ENCODE data around the gene TEDDM1. TPM values are rescaled to one million over a fixed set of nuclear protein-coding genes. Genes with fewer than 3 reads are reported as not detected.

The TEDDM1 gene
- total and polyA plus RNA-seq, 4 donors: 0.08 TPM; not detected in 3

DNA sequence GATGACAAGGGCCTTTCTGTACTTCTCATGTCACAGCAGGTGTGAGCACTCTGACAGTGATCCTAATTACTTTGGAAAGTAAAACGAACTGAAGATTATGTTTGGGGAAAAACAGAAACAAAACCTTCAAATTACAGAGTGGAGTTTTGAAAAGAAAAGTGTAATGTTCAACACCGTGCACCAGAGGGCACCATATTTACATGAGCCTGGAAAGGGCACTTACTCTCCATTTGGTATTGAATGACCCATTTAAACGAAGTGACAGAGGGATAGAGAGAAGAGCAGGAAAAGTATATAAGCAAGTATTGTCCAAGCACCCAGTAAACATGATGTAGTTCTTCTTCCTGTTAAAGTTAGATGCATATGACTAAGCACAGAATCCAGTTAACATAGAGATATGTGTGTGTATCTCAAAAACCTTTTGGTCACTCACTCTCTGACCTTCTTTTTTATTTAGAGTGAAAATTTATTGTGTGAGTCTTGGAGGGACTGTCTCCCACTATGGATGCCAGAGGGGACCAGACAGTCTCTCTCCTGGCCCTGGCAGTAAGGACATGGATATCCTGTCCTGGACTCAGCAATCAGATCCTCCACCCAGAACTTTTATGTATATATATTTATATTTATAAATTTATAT, 45.7 kb upstream of the TEDDM1 start:
- H3K9ac ChIP-seq (ENCODE audit: low read depth in 1 of 2, low read length in 2 of 2): peak overlapping the region in 1 of 2 donors; percentile 38
- H3K9me3 ChIP-seq (ENCODE audit: control insufficient read depth in 4 of 4, low read length in 3 of 4): no peaks in the 10 kb centered on the region
- H3K27ac ChIP-seq (ENCODE audit: low read depth in 1 of 2, low read length in 2 of 2): no peak overlapping the region
- DNase-seq (ENCODE audit: low spot score): no peak
- H3K4me1 ChIP-seq (ENCODE audit: control insufficient read depth in 4 of 4, insufficient read depth in 4 of 4, low read length in 3 of 4): peaks cover 0 to 6% (median 2%) of the 10 kb centered on the region in 4 donors
- H3K27me3 ChIP-seq (ENCODE audit: control insufficient read depth in 4 of 4, insufficient read depth in 4 of 4, low read length in 3 of 4): no peaks in the 10 kb centered on the region
- no peaks in the 10 kb centered on the region for H3K36me3 ChIP-seq (ENCODE audit: control insufficient read depth in 4 of 4, insufficient read depth in 3 of 4, low read depth in 1 of 4, low read length in 3 of 4)
- H3K4me3 ChIP-seq (ENCODE audit: low read depth in 1 of 3, low read length in 3 of 3): no peak overlapping the region
- under 1% methylated on average over 3 of the region's 3 CpGs for WGBS
- TF ChIP-seq YY1 (IDR thresholded peaks at IDR 0.05): no peak
- TF ChIP-seq RAD21 (IDR thresholded peaks at IDR 0.05): peak; percentile 96 to 97
- peak; percentile 7 to 16 for TF ChIP-seq RXRA (IDR thresholded peaks at IDR 0.05)
- TF ChIP-seq, protein P1, sequence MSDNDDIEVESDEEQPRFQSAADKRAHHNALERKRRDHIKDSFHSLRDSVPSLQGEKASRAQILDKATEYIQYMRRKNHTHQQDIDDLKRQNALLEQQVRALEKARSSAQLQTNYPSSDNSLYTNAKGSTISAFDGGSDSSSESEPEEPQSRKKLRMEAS (IDR thresholded peaks at IDR 0.05): no peak
- TF ChIP-seq, protein P2, sequence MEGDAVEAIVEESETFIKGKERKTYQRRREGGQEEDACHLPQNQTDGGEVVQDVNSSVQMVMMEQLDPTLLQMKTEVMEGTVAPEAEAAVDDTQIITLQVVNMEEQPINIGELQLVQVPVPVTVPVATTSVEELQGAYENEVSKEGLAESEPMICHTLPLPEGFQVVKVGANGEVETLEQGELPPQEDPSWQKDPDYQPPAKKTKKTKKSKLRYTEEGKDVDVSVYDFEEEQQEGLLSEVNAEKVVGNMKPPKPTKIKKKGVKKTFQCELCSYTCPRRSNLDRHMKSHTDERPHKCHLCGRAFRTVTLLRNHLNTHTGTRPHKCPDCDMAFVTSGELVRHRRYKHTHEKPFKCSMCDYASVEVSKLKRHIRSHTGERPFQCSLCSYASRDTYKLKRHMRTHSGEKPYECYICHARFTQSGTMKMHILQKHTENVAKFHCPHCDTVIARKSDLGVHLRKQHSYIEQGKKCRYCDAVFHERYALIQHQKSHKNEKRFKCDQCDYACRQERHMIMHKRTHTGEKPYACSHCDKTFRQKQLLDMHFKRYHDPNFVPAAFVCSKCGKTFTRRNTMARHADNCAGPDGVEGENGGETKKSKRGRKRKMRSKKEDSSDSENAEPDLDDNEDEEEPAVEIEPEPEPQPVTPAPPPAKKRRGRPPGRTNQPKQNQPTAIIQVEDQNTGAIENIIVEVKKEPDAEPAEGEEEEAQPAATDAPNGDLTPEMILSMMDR (IDR thresholded peaks at IDR 0.05; ENCODE audit: low read depth, low read length, missing input control): peak; percentile 74

GRCh38 chr1:182444497-182444896, 44.0 kb upstream of the TEDDM1 start:
- TF ChIP-seq FOXA1 (IDR thresholded peaks at IDR 0.05) (no peak), TAF1 (conservative IDR thresholded peaks at IDR 0.05) (no peak), RXRA (IDR thresholded peaks at IDR 0.05) (no peak), HNF4A (conservative IDR thresholded peaks at IDR 0.05) (no peak), SP1 (IDR thresholded peaks at IDR 0.05) (no peak), GABPA (IDR thresholded peaks at IDR 0.05 in 1 of 2, conservative IDR thresholded peaks at IDR 0.05 in 1 of 2) (no peak), FOXA2 (IDR thresholded peaks at IDR 0.05) (no peak), ATF3 (IDR thresholded peaks at IDR 0.05) (no peak), HNF4G (IDR thresholded peaks at IDR 0.05) (no peak), JUND (IDR thresholded peaks at IDR 0.05) (no peak), REST (IDR thresholded peaks at IDR 0.05) (no peak), NR2F2 (IDR thresholded peaks at IDR 0.05) (no peak), YY1 (IDR thresholded peaks at IDR 0.05) (no peak)
- TF ChIP-seq, protein P1 (IDR thresholded peaks at IDR 0.05): no peak
- TF ChIP-seq, protein P3, sequence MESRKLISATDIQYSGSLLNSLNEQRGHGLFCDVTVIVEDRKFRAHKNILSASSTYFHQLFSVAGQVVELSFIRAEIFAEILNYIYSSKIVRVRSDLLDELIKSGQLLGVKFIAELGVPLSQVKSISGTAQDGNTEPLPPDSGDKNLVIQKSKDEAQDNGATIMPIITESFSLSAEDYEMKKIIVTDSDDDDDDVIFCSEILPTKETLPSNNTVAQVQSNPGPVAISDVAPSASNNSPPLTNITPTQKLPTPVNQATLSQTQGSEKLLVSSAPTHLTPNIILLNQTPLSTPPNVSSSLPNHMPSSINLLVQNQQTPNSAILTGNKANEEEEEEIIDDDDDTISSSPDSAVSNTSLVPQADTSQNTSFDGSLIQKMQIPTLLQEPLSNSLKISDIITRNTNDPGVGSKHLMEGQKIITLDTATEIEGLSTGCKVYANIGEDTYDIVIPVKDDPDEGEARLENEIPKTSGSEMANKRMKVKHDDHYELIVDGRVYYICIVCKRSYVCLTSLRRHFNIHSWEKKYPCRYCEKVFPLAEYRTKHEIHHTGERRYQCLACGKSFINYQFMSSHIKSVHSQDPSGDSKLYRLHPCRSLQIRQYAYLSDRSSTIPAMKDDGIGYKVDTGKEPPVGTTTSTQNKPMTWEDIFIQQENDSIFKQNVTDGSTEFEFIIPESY (IDR thresholded peaks at IDR 0.05): no peak
- TF ChIP-seq, protein P2 (IDR thresholded peaks at IDR 0.05; ENCODE audit: low read depth, low read length, missing input control): no peak
- WGBS: 71% methylated on average over 4 of the region's 4 CpGs
- Histone ChIP-seq H3K9me3 (ENCODE audit: control insufficient read depth in 4 of 4, low read length in 3 of 4) (no peaks in the 10 kb centered on the region), H3K36me3 (ENCODE audit: control insufficient read depth in 4 of 4, insufficient read depth in 3 of 4, low read depth in 1 of 4, low read length in 3 of 4) (no peaks in the 10 kb centered on the region), H3K27me3 (ENCODE audit: control insufficient read depth in 4 of 4, insufficient read depth in 4 of 4, low read length in 3 of 4) (no peaks in the 10 kb centered on the region), H3K4me1 (ENCODE audit: control insufficient read depth in 4 of 4, insufficient read depth in 4 of 4, low read length in 3 of 4) (peaks cover 0 to 6% (median 2%) of the 10 kb centered on the region in 4 donors), H3K9ac (ENCODE audit: low read depth in 1 of 2, low read length in 2 of 2) (no peak overlapping the region), H3K4me3 (ENCODE audit: low read depth in 1 of 3, low read length in 3 of 3) (no peak overlapping the region), H3K27ac (ENCODE audit: low read depth in 1 of 2, low read length in 2 of 2) (no peak overlapping the region)
- DNase-seq (ENCODE audit: low spot score): no peak
